ENCODE data around the gene MACROD1. TPM values are rescaled to one million over a fixed set of nuclear protein-coding genes. Genes with fewer than 3 reads are reported as not detected.
A peak's percentile ranks its signal among the peaks of the same experiment; 100 is the strongest.

Gene MACROD1
- total and polyA plus RNA-seq, 2 of the 13 experiments (the other 11 are each of a cell fraction or from before 2014, with no cell fraction given): 23.1 to 34.5 TPM

DNA sequence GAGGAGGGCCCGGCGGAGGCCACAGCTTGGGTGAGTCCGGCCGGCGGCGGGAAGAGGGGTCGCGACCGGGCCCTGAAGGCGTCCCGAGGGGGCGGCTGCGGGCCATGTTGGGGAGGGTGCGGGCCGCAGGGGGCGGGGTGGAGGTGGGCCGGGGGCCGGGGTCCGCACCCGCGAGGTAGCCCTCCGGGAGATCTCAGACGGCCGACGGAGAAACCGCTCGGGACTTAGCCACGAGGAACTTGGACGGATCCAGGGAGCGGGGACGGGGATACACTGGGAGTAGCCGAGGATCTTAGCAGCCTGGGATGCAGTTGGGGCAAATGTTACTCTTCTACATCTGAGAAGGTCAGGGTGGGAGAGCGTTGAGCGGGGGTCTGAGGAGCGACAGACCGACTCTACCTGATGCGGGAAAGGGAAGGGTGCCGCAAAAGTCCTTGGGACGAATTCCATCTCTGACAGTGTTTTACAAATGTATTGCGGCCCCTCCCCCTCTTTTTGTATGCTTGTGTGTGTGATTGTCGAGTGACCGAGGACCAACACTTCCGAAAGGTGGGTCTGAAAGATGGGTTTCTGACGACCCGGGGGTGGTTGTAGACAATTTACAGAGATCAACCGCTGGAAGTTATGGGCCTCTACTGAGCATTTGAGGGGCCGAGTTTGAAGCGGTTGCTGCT is 20.7 kb upstream of the MACROD1 start (continued):
- TF ChIP-seq, protein P1, sequence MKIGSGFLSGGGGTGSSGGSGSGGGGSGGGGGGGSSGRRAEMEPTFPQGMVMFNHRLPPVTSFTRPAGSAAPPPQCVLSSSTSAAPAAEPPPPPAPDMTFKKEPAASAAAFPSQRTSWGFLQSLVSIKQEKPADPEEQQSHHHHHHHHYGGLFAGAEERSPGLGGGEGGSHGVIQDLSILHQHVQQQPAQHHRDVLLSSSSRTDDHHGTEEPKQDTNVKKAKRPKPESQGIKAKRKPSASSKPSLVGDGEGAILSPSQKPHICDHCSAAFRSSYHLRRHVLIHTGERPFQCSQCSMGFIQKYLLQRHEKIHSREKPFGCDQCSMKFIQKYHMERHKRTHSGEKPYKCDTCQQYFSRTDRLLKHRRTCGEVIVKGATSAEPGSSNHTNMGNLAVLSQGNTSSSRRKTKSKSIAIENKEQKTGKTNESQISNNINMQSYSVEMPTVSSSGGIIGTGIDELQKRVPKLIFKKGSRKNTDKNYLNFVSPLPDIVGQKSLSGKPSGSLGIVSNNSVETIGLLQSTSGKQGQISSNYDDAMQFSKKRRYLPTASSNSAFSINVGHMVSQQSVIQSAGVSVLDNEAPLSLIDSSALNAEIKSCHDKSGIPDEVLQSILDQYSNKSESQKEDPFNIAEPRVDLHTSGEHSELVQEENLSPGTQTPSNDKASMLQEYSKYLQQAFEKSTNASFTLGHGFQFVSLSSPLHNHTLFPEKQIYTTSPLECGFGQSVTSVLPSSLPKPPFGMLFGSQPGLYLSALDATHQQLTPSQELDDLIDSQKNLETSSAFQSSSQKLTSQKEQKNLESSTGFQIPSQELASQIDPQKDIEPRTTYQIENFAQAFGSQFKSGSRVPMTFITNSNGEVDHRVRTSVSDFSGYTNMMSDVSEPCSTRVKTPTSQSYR (CRISPR knock-in tag; IDR thresholded peaks at IDR 0.05; ENCODE audit: borderline replicate concordance): peak; percentile 38; the same call in 1 of the 2 replicates
- TF ChIP-seq, protein P2, sequence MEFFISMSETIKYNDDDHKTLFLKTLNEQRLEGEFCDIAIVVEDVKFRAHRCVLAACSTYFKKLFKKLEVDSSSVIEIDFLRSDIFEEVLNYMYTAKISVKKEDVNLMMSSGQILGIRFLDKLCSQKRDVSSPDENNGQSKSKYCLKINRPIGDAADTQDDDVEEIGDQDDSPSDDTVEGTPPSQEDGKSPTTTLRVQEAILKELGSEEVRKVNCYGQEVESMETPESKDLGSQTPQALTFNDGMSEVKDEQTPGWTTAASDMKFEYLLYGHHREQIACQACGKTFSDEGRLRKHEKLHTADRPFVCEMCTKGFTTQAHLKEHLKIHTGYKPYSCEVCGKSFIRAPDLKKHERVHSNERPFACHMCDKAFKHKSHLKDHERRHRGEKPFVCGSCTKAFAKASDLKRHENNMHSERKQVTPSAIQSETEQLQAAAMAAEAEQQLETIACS (CRISPR knock-in tag; IDR thresholded peaks at IDR 0.05): 0 out of 2 replicates have a peak, but pooled peaks have one; percentile 2
- TF ChIP-seq ZNF879 (CRISPR knock-in tag; IDR thresholded peaks at IDR 0.05) (0 out of 2 replicates have a peak, but pooled peaks have one; percentile 47), NCOA2 (CRISPR knock-in tag; IDR thresholded peaks at IDR 0.05) (no peak), SAP130 (CRISPR knock-in tag; IDR thresholded peaks at IDR 0.05; ENCODE audit: low read depth) (no peak; the same call in 1 of the 2 replicates), GTF2F1 (IDR thresholded peaks at IDR 0.05; ENCODE audit: low read length) (no peak), ZNF296 (CRISPR knock-in tag; conservative IDR thresholded peaks at IDR 0.05) (no peak)

All from HepG2 (cell line).